HUES6 (cell line): ENCODE results near the gene ATP11A.

Experiments
- H3K27ac ChIP-seq: 2 replicates; pipeline ENCODE4 v1.7.0; 2013; ENCODE audit warnings: low read depth, mild to moderate bottlenecking, low read length, inconsistent platforms
- H3K27me3 ChIP-seq: 2 replicates; pipeline ENCODE4 v1.6.1; 2013; ENCODE audit warnings: low read length; ENCODE audit not compliant: control insufficient read depth, insufficient read depth
- H3K36me3 ChIP-seq: 2 replicates; pipeline ENCODE4 v1.6.1; 2013; ENCODE audit warnings: low read length; ENCODE audit not compliant: control insufficient read depth, insufficient read depth
- H3K4me1 ChIP-seq: 2 replicates; pipeline ENCODE4 v1.6.1; 2013; ENCODE audit warnings: low read length; ENCODE audit not compliant: control insufficient read depth, insufficient read depth
- H3K4me3 ChIP-seq: 2 replicates; pipeline ENCODE4 v1.5.1; 2013; ENCODE audit warnings: low read depth, low read length
- H3K9ac ChIP-seq: one replicate; pipeline ENCODE4 v1.6.1; 2013; ENCODE audit warnings: mild to moderate bottlenecking, low read length
- H3K9me3 ChIP-seq: 2 replicates; pipeline ENCODE4 v1.6.1; 2013; ENCODE audit warnings: low read depth, low read length; ENCODE audit not compliant: control insufficient read depth, insufficient read depth

Gene ATP11A

DNA sequence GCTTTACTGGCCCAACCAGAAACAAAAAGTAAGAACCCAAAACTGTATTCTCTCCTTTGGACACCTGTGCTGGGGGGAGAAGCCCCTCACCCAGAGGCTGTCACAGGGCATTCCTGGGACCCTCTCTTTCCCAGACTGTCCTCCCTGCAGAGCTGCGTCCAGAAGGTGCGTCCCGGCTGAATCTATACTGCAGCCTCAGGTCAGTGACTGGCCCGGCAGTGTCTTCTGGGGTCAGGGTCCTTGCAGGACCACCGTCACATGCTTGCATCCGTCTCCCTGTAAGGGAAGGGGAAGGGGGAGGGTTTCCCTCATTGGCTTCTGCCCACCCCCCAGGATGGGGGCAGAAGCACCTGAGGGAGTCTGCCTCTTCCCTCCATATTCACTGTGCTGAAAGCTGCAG is 76.5 kb downstream of the ATP11A start:
- no peaks in the 10 kb centered on the region for H3K36me3 ChIP-seq
- H3K9me3 ChIP-seq, result no peaks in the 10 kb centered on the region
- no peaks in the 10 kb centered on the region; the same call in 1 of the 2 replicates for H3K27me3 ChIP-seq
- H3K27ac ChIP-seq, result no peak overlapping the region
- no peak overlapping the region for H3K9ac ChIP-seq
- H3K4me3 ChIP-seq, result no peak overlapping the region
- H3K4me1 ChIP-seq, result peaks cover 32% of the 10 kb centered on the region

GRCh38 chr13:112767506-112768471 is 78.0 kb downstream of the ATP11A start:
- peaks cover 32% of the 10 kb centered on the region for H3K4me1 ChIP-seq
- no peak overlapping the region for H3K4me3 ChIP-seq
- H3K27ac ChIP-seq, result no peak overlapping the region
- H3K9ac ChIP-seq, result no peak overlapping the region
- H3K9me3 ChIP-seq, result no peaks in the 10 kb centered on the region
- H3K36me3 ChIP-seq, result no peaks in the 10 kb centered on the region
- no peaks in the 10 kb centered on the region; the same call in 1 of the 2 replicates for H3K27me3 ChIP-seq

DNA sequence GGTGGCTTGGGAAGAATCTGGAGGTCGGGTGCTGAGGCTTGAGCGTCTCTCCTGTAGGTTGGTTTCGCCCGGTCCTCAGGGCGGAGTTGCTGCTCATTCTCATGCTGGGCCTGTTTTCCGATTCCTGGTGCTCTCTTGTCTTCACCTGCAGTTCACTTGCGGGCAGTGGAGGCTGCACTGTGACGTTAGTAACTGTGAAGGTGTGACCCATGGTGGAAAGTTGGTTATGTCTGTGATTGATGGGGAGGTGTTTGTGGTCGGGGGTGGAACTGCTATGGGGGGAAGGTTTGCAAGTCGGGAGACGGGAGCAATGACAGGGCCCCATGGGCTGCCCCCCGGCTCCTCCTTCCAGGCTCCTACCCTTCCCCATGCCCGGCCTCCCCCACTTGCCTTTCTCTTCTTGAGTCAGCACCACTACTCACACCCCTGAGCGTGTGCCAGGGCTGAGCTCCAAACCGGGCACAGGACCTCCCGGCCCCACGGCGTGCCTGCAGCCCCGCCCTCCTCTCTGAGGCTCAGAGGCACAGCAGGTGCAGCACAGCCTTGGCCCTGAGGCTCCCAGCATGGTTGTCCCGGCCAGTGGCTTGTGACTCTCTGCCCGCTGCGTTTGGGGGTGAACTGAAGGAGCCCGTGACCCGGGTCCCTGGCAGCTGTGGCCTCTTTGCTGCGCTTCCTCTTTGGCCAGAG is 79.1 kb downstream of the ATP11A start:
- Histone ChIP-seq H3K36me3 (no peaks in the 10 kb centered on the region), H3K27ac (no peak overlapping the region), H3K9me3 (no peaks in the 10 kb centered on the region), H3K27me3 (no peaks in the 10 kb centered on the region; the same call in 1 of the 2 replicates), H3K9ac (no peak overlapping the region), H3K4me3 (no peak overlapping the region), H3K4me1 (peaks cover 32% of the 10 kb centered on the region)

- no peak overlapping the region for H3K4me3 ChIP-seq
- H3K36me3 ChIP-seq, result no peaks in the 10 kb centered on the region
- no peaks in the 10 kb centered on the region; the same call in 1 of the 2 replicates for H3K27me3 ChIP-seq
- H3K4me1 ChIP-seq, result peaks cover 32% of the 10 kb centered on the region
- H3K9me3 ChIP-seq, result no peaks in the 10 kb centered on the region
- no peak overlapping the region for H3K27ac ChIP-seq
- H3K9ac ChIP-seq, result no peak overlapping the region
These were observed 79.8 kb downstream of the ATP11A start for GRCh38 chr13:112769615-112770014.

- no peak overlapping the region for H3K27ac ChIP-seq
- H3K9me3 ChIP-seq, result no peaks in the 10 kb centered on the region
- H3K4me3 ChIP-seq, result no peak overlapping the region
- H3K4me1 ChIP-seq, result peaks cover 34% of the 10 kb centered on the region
- H3K9ac ChIP-seq, result no peak overlapping the region
- no peaks in the 10 kb centered on the region; the same call in 1 of the 2 replicates for H3K27me3 ChIP-seq
- H3K36me3 ChIP-seq, result no peaks in the 10 kb centered on the region
These were observed 80.7 kb downstream of the ATP11A start for GRCh38 chr13:112770504-112770903.

DNA sequence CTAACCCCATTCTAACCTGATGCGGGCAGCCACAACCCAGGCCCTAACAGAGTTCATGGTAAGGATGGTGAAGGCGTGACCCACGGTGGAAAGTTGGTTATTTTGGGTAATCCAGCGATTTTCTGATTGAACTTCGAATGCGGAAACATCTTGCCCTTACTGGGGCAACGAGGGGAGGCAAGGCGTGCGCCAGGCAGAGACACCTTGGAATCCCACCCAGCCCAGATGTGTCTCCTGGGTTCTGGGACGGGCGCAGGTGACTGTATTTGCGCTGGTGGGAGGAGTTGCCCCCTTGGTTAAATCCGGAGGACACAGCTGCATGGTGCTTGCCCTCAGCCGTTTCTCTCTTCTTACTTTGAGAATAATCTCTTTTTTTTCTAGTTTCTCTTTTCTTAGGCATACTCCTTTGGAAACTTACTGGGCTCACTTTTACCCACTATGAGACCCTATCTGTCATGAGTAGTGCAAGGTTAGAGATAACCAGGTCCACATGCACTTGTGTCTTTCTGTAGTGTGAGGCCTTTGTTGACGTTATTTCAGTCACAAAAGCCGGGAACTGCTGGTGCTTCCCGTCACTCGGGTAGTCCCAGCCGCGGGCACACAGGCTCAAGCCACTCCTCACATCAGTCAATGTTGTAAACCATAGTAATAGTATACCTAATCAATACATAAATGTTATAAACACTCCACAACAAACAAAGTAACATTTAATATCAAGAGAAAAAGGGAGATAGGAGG is 81.5 kb downstream of the ATP11A start:
- no peak overlapping the region for H3K27ac ChIP-seq

GRCh38 chr13:112771877-112772538 is 82.2 kb downstream of the ATP11A start:
- H3K27me3 ChIP-seq, result no peaks in the 10 kb centered on the region
- H3K27ac ChIP-seq, result no peak overlapping the region
- H3K36me3 ChIP-seq, result no peaks in the 10 kb centered on the region
- H3K4me3 ChIP-seq, result no peak overlapping the region
- peaks cover 28% of the 10 kb centered on the region for H3K4me1 ChIP-seq
- no peaks in the 10 kb centered on the region for H3K9me3 ChIP-seq
- H3K9ac ChIP-seq, result no peak overlapping the region

More for the DNA sequence above, 81.5 kb downstream of the ATP11A start:
- Histone ChIP-seq H3K36me3 (no peaks in the 10 kb centered on the region), H3K9me3 (no peaks in the 10 kb centered on the region), H3K27me3 (no peaks in the 10 kb centered on the region), H3K4me3 (no peak overlapping the region), H3K4me1 (peaks cover 28% of the 10 kb centered on the region), H3K9ac (no peak overlapping the region)

DNA sequence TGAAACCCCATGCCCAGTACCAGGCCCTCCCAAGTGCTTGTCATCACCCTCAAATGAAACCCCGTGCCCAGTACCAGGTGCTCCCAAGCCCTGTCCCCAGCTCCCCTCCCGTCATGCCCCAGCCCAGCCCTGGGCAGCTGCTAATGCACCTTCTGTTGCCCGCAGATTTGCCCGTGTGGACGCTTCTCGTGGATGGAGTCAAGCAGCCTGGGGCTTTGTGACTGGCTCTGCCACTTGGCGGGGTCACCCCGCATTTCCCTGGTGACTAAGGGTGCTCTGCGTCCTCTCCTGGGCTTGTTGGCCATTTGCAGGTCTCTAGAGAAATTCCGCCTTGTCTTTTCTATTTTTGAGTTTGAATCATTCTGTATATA is 82.7 kb downstream of the ATP11A start:
- no peaks in the 10 kb centered on the region for H3K36me3 ChIP-seq

DNA sequence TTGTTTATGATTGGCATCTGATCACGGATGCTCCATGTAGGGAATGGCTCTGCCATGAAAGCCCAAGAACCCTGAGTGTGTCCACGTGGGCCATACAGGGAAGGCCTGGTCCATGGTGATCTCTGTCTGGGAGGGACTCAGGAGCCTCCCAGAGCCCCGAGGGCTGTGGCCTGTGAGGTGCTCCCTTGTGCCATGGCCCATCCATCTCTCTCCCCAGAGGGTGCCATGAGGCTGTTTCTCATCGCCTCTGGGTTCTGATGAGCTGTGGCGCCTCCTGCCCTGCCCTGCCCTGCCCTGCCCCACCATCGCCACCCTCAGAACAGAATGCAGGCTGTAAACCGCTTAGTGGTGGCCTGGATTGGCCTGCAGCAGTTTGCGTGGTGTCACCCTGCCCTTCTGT is 83.1 kb downstream of the ATP11A start:
- H3K27ac ChIP-seq, result no peak overlapping the region
- H3K9me3 ChIP-seq, result no peaks in the 10 kb centered on the region
- no peaks in the 10 kb centered on the region for H3K36me3 ChIP-seq
- H3K9ac ChIP-seq, result no peak overlapping the region
- no peaks in the 10 kb centered on the region for H3K27me3 ChIP-seq
- peaks cover 28% of the 10 kb centered on the region for H3K4me1 ChIP-seq
- H3K4me3 ChIP-seq, result no peak overlapping the region

More for the DNA sequence above, 82.7 kb downstream of the ATP11A start:
- H3K4me3 ChIP-seq, result no peak overlapping the region
- peaks cover 28% of the 10 kb centered on the region for H3K4me1 ChIP-seq
- H3K27ac ChIP-seq, result no peak overlapping the region
- no peaks in the 10 kb centered on the region for H3K27me3 ChIP-seq
- no peaks in the 10 kb centered on the region for H3K9me3 ChIP-seq
- no peak overlapping the region for H3K9ac ChIP-seq

- H3K4me3 ChIP-seq, result no peak overlapping the region
- no peak overlapping the region for H3K9ac ChIP-seq
- no peaks in the 10 kb centered on the region for H3K27me3 ChIP-seq
- H3K36me3 ChIP-seq, result no peaks in the 10 kb centered on the region
- H3K9me3 ChIP-seq, result no peaks in the 10 kb centered on the region
- H3K4me1 ChIP-seq, result peaks cover 28% of the 10 kb centered on the region
- no peak overlapping the region for H3K27ac ChIP-seq
These were observed 84.0 kb downstream of the ATP11A start for GRCh38 chr13:112773601-112774447.
